DOHH2 (cell line): ENCODE data around the gene POU2F1.

ENCODE experiments used
- H3F3A ChIP-seq: fragments of 200-600 bp; sonication (generic), shearing (Covaris generic); 2 replicates; pipeline ENCODE4 v1.6.0; 2016; ENCODE audit warnings: antibody characterized with exemption, mild to moderate bottlenecking; ENCODE audit not compliant: control insufficient read depth, insufficient read depth
- H3K27ac ChIP-seq: fragments of 200-600 bp; sonication (generic); 2 replicates; pipeline ENCODE4 v1.5.1; 2014; ENCODE audit warnings: low read depth, mild to moderate bottlenecking, low read length, moderate library complexity
- H3K27me3 ChIP-seq: fragments of 200-600 bp; sonication (generic); 2 replicates; pipeline ENCODE4 v1.6.1; 2014; ENCODE audit warnings: mild to moderate bottlenecking, low read length, mixed read lengths; ENCODE audit not compliant: control insufficient read depth
- H3K36me3 ChIP-seq: fragments of 200-600 bp; sonication (generic); 2 replicates; pipeline ENCODE4 v1.6.1; 2014; ENCODE audit warnings: mild to moderate bottlenecking, low read length, moderate library complexity, mixed read lengths; ENCODE audit not compliant: control insufficient read depth
- H3K4me1 ChIP-seq: fragments of 200-600 bp; sonication (generic); 2 replicates; pipeline ENCODE4 v1.6.1; 2014; ENCODE audit warnings: mild to moderate bottlenecking, low read length, mixed read lengths; ENCODE audit not compliant: control insufficient read depth
- H3K4me2 ChIP-seq: fragments of 200-600 bp; sonication (generic); 2 replicates; pipeline ENCODE4 v1.6.0; 2014; ENCODE audit warnings: mild to moderate bottlenecking, low read length, moderate library complexity
- H3K4me3 ChIP-seq: fragments of 200-600 bp; sonication (generic); 2 replicates; pipeline ENCODE4 v1.5.1; 2014; ENCODE audit warnings: mild to moderate bottlenecking, low read length, mixed read lengths
- H3K79me2 ChIP-seq: fragments of 200-600 bp; sonication (generic); 2 replicates; pipeline ENCODE4 v1.6.1; 2014; ENCODE audit warnings: mild to moderate bottlenecking, low read length, mixed read lengths; ENCODE audit not compliant: control insufficient read depth
- H3K9me2 ChIP-seq: fragments of 200-600 bp; sonication (generic); replicated peaks from 2 replicates; pipeline ENCODE4 v1.6.1; 2014; ENCODE audit warnings: mild to moderate bottlenecking, low read length, mixed read lengths; ENCODE audit not compliant: control insufficient read depth
- H3K9me3 ChIP-seq: fragments of 200-600 bp; sonication (generic); 2 replicates; pipeline ENCODE4 v1.6.1; 2014; ENCODE audit warnings: antibody characterized with exemption, low read length, mixed read lengths; ENCODE audit not compliant: control insufficient read depth, insufficient read depth
- H4K20me1 ChIP-seq: fragments of 200-600 bp; sonication (generic); 2 replicates; pipeline ENCODE4 v1.6.0; 2014; ENCODE audit warnings: low read depth, mild to moderate bottlenecking, antibody characterized with exemption, low read length, moderate library complexity; ENCODE audit not compliant: control insufficient read depth, insufficient read depth
- CTCF ChIP-seq: fragments of 200-600 bp; sonication (generic); IDR thresholded peaks from one replicate; pipeline ENCODE4 v1.5.1; 2014; ENCODE audit warnings: antibody characterized with exemption, mild to moderate bottlenecking, low read depth, low read length; ENCODE audit not compliant: poor library complexity, severe bottlenecking
- EZH2phosphoT487 ChIP-seq: fragments of 200-600 bp; sonication (generic); IDR thresholded peaks from 2 replicates; pipeline ENCODE4 v1.6.1; 2017; ENCODE audit warnings: borderline replicate concordance, mild to moderate bottlenecking, antibody characterized with exemption, low read length, moderate library complexity, mixed read lengths

POU2F1 gene

GRCh38 chr1:167469280-167469965, 248.7 kb downstream of the POU2F1 start:
- Histone ChIP-seq H3K9me2 (no peaks in the 10 kb centered on the region), H3K4me2 (no peak overlapping the region), H3K4me1 (peaks cover 3% of the 10 kb centered on the region; the same call in 1 of the 2 replicates), H3K27ac (no peak overlapping the region), H3K9me3 (no peaks in the 10 kb centered on the region), H3K79me2 (no peaks in the 10 kb centered on the region), H3K27me3 (no peaks in the 10 kb centered on the region), H3K36me3 (no peaks in the 10 kb centered on the region), H4K20me1 (no peaks in the 10 kb centered on the region), H3K4me3 (no peak overlapping the region), H3F3A (no peaks in the 10 kb centered on the region)
- TF ChIP-seq CTCF (no peak), EZH2phosphoT487 (no peak)

- no peak overlapping the region for H3K27ac ChIP-seq
- no peaks in the 10 kb centered on the region for H3F3A ChIP-seq
- H3K36me3 ChIP-seq, result no peaks in the 10 kb centered on the region
- no peak overlapping the region for H3K4me2 ChIP-seq
- no peaks in the 10 kb centered on the region for H3K4me1 ChIP-seq
- H3K79me2 ChIP-seq, result no peaks in the 10 kb centered on the region
- no peaks in the 10 kb centered on the region for H4K20me1 ChIP-seq
- no peak overlapping the region for H3K4me3 ChIP-seq
- no peaks in the 10 kb centered on the region for H3K9me3 ChIP-seq
- H3K9me2 ChIP-seq, result no peaks in the 10 kb centered on the region
- no peak for TF ChIP-seq CTCF
- no peak for TF ChIP-seq EZH2phosphoT487
- H3K27me3 ChIP-seq, result no peaks in the 10 kb centered on the region
These were observed 250.9 kb downstream of the POU2F1 start for GRCh38 chr1:167471568-167471967.

GRCh38 chr1:167472752-167473521, 252.3 kb downstream of the POU2F1 start:
- H3F3A ChIP-seq, result no peaks in the 10 kb centered on the region
- H3K9me2 ChIP-seq, result no peaks in the 10 kb centered on the region
- H3K79me2 ChIP-seq, result no peaks in the 10 kb centered on the region
- no peak overlapping the region for H3K27ac ChIP-seq
- H3K9me3 ChIP-seq, result no peaks in the 10 kb centered on the region
- H3K4me1 ChIP-seq, result no peaks in the 10 kb centered on the region
- TF ChIP-seq CTCF (no peak), EZH2phosphoT487 (no peak)
- H3K4me2 ChIP-seq, result no peak overlapping the region
- H3K36me3 ChIP-seq, result no peaks in the 10 kb centered on the region
- H4K20me1 ChIP-seq, result no peaks in the 10 kb centered on the region
- H3K4me3 ChIP-seq, result no peak overlapping the region
- no peaks in the 10 kb centered on the region for H3K27me3 ChIP-seq
